Astrocyte of the spinal cord (primary cell): ENCODE measurements around the gene TADA1.

ENCODE experiments used
- DNase-seq: peaks from one replicate; pipeline ENCODE4 v3.0.0; 2011; ENCODE audit warnings: low read depth, low spot score
- H3K4me3 ChIP-seq: 2 replicates; pipeline ENCODE4 v1.5.1; 2011; ENCODE audit warnings: low read depth, mild to moderate bottlenecking, low read length, moderate library complexity
- in situ Hi-C: cut with HindIII; loops from 2 replicates; pipeline ENCODE4 v1.10.0; 2017; ENCODE audit warnings: low sequenced_read_pairs
- TF ChIP-seq, protein P1 (sequence below): IDR thresholded peaks from 2 replicates; pipeline ENCODE4 v1.5.1; 2012; ENCODE audit warnings: low read depth, mild to moderate bottlenecking, low read length, inconsistent platforms

Gene TADA1

DNA sequence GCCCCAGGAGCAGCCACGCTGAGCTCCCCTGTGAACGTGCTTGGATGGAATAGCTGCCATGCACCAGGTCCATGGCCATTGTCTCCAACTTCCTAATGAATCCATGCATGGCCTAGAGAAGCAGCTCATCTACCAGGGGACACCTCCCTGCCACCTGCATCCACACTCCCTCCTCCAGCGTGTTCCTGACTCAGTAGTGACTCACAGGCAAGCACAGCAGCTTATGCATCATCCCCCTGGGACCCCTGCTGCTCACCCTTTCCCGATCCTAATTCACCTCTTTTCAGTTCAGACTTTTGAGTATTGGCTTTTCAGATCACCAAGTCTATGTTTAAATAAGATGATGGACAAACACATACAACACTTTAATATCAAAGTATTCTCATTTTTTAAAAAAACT is 39.9 kb upstream of the TADA1 start:
- no peak overlapping the region for H3K4me3 ChIP-seq
- TF ChIP-seq, protein P1, sequence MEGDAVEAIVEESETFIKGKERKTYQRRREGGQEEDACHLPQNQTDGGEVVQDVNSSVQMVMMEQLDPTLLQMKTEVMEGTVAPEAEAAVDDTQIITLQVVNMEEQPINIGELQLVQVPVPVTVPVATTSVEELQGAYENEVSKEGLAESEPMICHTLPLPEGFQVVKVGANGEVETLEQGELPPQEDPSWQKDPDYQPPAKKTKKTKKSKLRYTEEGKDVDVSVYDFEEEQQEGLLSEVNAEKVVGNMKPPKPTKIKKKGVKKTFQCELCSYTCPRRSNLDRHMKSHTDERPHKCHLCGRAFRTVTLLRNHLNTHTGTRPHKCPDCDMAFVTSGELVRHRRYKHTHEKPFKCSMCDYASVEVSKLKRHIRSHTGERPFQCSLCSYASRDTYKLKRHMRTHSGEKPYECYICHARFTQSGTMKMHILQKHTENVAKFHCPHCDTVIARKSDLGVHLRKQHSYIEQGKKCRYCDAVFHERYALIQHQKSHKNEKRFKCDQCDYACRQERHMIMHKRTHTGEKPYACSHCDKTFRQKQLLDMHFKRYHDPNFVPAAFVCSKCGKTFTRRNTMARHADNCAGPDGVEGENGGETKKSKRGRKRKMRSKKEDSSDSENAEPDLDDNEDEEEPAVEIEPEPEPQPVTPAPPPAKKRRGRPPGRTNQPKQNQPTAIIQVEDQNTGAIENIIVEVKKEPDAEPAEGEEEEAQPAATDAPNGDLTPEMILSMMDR: no peak
- DNase-seq: peak; percentile 80
- in situ Hi-C loops: no loop called here

DNA sequence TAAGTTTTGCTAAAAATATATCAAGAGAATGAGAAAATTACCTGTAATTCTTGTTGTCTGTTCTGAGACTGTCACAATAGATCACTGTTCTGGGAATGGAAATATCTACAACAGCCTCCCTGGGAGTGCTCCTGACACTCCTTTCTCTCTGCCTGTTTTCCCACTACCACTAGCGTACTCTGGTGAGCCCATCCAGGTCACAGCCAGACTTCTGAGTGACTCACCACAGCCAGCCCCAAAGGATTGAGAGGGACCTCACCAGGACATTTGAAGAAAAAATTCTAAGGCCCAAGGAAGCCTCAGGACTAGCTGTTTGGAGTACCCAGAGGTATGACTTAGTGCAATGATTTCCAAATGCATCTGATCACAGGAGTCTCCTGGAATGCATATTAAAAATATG is 39.0 kb upstream of the TADA1 start:
- no peak overlapping the region for H3K4me3 ChIP-seq
- in situ Hi-C loops: no loop called here
- peak; percentile 12 for DNase-seq

DNA sequence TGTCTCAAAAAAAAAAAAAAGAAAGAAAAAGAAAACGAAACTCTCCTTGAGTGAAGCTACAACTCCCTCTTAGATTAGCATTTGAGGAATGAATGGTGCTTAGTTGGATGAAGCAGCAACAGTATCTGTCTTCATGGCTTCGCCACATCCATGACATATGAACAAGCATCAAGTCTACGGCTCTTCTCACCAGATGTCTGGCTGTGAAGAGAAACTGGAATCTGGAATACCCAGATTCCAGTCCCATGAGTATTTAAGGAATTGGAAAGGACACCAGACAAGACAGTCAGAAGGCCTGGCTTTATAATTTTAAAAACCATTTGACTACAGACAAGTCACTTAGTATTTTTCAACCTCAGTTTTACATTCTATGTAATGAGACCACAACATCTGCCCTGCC is 38.0 kb upstream of the TADA1 start:
- in situ Hi-C loops: no loop called here
- H3K4me3 ChIP-seq: no peak overlapping the region
- peak; percentile 16 for DNase-seq
- TF ChIP-seq, protein P1: no peak

More for the DNA sequence above, 39.0 kb upstream of the TADA1 start:
- TF ChIP-seq, protein P1: no peak

DNA sequence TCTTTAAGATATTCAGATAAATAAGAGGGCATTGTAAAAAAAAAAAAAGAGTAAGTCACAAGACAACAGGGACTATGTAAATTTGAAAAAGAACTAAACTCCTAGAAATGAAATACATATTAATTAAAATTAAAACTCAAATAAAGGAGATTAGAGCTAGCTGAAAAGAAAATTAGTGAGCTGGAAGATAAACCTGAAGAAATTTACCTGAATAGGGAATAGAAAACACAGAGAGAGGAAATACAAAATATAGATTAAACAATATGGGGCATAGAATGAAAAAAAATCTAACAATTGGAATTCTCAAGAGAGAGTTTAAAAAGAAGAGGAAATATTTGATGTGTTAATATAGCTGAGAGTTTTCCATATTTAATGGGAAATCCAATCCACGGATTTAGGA is 35.6 kb upstream of the TADA1 start:
- no peak for DNase-seq
- no peak overlapping the region for H3K4me3 ChIP-seq
- in situ Hi-C loops: no loop called here
- TF ChIP-seq, protein P1: no peak

DNA sequence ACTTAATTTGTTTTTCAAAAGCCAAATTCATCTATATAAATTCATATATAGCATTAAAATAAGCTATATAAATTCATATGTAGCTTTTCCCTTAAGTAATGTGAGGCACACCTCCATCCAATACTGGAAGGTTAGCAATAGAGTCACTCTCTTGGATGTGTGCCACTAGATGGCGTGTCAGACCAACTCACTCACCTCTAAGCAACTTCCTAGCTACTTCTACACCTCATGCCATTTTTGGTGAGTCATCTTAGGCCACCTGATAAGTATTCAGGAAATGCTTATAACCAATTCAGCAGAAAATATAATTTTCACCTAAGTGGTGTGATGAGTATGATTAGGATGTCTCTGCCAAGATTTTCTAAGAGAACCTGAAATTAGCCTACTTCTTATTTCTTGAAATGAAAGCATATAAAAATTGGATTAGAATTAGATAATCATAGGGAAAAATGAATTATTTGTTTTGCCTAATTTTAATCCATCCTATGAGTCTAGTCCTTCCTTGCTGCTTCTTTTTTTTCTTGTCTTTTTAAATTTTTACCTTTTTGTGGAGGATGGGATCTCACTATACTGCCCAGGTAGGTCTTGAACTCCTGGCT is 34.4 kb upstream of the TADA1 start:
- DNase-seq: peak; percentile 91
- in situ Hi-C loops: no loop called here
- TF ChIP-seq, protein P1: peak; percentile 76
- H3K4me3 ChIP-seq: no peak overlapping the region

DNA sequence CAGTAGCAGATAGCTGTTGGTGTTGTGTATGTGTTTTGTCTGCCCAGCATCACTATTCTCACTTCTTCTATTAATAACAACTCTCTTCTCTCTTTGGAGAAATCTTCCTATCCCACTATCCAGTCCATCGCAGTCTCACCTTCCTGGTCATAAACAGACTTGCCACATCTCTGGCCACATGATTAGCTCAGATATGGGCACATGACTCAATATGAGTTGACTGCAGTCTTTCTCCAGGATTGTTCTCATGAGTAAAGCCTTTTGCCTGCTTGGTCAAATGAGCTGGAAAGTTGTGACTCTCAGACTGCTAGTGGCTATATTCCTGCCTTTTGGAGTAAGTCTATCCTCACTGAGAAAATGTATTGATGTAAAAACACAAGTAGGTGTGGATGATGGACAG is 32.9 kb upstream of the TADA1 start:
- DNase-seq: peak; percentile 19
- TF ChIP-seq, protein P1: no peak
- in situ Hi-C loops: no loop called here
- no peak overlapping the region for H3K4me3 ChIP-seq
